NCI-H2171 (cell line): Measurements from ENCODE around the gene IL18.
"Not testable (repeated sequence)": the region's sequence is repeated elsewhere in the genome, so short reads cannot be mapped to it uniquely, and the experiment has no call there.

ENCODE experiments used
- DNase-seq: peaks from one replicate; lab custom pipeline; 2025; lab: John Stamatoyannopoulos, UW

IL18 gene

GRCh38 chr11:112163875-112164685 lies at the start of gene IL18:
IL18 (minus strand) TSS chr11:112164094; CDS start chr11:112155053, 9,041 bp downstream.
- no peak for DNase-seq

GRCh38 chr11:112212710-112213109 lies 48.8 kb upstream of the IL18 start:
- DNase-seq: no peak

DNA sequence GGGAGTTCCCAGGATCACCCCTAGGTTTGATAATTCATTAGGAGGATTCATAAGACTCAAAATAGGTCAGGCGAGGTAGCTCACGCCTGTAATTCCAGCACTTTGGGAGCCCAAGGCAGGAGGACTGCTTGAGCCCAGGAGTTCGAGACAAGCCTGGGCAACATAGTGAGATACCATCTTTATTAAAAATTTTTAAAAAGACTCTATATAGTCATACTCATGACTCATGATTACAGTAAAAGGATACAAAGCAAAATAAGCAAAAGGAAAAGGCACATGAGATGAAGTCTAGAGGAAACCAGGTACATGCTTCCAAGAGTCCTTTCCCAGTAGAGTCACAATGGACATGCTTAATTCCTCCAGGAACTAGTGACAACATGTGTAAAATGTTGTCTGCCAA lies 48.4 kb upstream of the IL18 start:
- no peak for DNase-seq

GRCh38 chr11:112211536-112211935 lies 47.6 kb upstream of the IL18 start:
- DNase-seq: no peak

- DNase-seq: no peak
Measured at GRCh38 chr11:112210890-112211289, 47.0 kb upstream of the IL18 start.

- DNase-seq: no peak
Measured at GRCh38 chr11:112206071-112206470, 42.2 kb upstream of the IL18 start.

GRCh38 chr11:112200252-112200651 lies 36.4 kb upstream of the IL18 start:
- no peak for DNase-seq

- not testable (repeated sequence) for DNase-seq
Measured at GRCh38 chr11:112199101-112199500, 35.2 kb upstream of the IL18 start.

DNA sequence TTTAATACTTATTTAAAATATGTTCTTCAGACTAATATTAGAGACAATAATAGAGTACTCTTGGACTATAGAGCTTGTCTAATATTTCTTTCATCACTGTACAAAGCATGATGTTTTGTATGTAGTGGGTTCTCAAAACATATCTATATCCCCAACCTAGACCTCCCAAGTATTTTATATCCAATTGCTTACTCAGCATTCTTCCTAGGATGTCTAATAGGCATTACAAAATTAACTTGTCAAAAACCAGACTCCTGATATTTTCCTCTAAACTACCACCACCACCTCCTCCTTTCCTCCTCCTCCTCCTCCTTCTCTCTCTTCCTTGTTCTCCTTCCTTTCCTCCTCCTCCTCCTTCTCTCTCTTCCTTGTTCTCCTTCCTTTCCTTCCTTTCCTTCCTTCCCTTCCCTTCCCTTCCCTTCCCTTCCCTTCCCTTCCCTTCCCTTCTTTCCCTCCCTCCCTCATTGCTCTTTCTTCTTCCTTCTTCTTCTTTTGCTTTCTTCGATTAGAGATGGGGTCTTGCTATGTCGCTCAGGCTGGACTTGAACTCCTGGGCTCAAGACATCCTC lies 32.7 kb upstream of the IL18 start:
- DNase-seq: no peak

DNA sequence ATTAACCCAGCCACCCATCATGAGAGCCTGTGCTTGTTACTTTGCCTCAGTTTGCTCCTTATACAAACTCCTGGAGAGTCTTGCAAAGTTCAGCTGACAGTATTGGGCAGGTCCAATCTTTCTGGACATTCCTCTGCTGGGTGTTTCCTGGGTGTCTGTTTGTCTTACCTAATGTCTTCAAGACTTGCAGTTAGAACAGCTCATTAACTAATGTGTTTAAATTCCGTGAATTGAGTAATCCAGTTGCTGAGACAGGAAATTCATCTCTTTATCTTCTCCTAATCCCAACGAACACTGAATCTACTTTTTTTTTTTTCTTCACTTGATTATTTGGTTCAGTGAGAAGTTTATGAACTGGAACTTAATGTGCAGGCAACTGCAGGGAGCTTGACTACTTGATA lies 32.1 kb upstream of the IL18 start:
- DNase-seq: no peak

- not testable (repeated sequence) for DNase-seq
Measured at GRCh38 chr11:112195113-112195512, 31.2 kb upstream of the IL18 start.

- DNase-seq: no peak
Measured at GRCh38 chr11:112186304-112186703, 22.4 kb upstream of the IL18 start.

DNA sequence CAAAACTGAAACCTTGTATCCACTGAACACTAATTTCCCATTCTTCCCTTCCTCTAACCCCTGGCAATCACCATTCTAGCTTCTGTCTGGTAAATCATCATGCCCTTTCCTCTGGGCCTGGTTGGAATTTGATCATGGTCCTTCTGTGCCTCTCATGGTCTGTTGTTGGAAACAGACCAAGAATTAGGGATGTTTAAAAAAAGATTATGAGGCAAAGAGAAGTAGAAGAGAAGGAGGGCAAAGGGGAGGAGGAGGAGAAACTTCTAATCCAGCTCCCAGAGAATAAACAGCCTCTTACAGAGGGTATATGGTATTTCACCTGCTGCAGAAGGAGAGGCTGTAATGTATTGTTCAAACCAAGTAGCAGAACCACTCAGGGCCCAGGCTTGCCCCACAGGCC lies 22.0 kb upstream of the IL18 start:
- no peak for DNase-seq

GRCh38 chr11:112182867-112183266 lies 19.0 kb upstream of the IL18 start:
- no peak for DNase-seq

- no peak for DNase-seq
Measured at GRCh38 chr11:112179601-112180000, 15.7 kb upstream of the IL18 start.

- no peak for DNase-seq
Measured at GRCh38 chr11:112178936-112179335, 15.0 kb upstream of the IL18 start.

DNA sequence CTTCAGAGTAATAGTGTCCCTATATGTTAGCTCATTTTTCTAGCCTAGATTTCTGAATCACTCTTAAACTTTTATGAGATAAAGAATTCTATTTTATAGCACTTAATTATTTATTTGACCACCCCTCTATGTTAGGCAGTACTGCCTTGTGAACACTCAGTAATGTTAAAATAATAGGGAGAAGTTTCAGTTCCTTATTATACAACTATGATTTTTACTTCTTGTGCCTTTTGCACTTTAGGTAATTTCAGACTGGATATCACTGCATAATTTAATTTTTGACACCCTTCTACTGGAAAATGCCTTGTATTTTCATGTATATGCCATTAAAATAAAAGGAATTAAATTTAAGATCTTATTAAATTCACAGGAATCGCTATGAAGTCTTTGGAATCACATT lies 14.5 kb upstream of the IL18 start:
- no peak for DNase-seq

DNA sequence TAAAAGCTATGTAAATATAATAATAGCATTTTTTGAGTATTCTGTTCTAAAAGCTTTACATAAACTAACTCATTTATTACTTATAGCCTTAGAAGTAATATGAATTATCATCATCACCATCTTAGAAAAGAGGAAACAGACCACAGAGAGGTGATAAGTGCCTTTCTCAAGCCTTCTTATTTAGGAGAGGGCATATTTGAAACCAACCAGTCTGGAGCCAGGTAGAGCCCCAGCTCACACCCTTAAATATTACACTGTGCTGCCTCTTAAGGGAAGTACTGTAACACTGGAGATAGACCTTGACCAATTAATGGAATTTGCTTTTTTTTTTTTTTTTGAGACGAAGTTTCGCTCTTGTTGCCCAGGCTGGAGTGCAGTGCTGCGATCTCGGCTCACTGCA lies 13.7 kb upstream of the IL18 start:
- no peak for DNase-seq

DNA sequence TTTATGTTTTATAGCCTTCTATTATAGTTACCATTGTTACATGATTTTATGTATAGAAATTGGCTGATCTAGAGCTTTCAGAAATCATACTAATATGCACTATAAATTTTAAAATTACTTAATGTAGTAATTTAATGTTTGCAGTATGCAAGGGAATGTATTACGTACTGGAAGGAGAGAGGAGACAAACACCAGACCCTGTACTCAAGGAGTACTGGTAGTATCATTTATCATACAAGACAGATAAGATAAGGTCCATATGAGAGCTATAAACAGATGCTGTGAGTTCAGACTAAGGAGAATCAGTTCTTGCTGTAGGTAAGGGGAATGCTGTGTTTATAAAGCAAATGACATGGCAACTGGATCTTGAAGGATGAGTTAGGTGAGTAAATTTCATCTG lies 12.2 kb upstream of the IL18 start:
- DNase-seq: no peak

- no peak for DNase-seq
Measured at GRCh38 chr11:112175599-112175952, 11.7 kb upstream of the IL18 start.

DNA sequence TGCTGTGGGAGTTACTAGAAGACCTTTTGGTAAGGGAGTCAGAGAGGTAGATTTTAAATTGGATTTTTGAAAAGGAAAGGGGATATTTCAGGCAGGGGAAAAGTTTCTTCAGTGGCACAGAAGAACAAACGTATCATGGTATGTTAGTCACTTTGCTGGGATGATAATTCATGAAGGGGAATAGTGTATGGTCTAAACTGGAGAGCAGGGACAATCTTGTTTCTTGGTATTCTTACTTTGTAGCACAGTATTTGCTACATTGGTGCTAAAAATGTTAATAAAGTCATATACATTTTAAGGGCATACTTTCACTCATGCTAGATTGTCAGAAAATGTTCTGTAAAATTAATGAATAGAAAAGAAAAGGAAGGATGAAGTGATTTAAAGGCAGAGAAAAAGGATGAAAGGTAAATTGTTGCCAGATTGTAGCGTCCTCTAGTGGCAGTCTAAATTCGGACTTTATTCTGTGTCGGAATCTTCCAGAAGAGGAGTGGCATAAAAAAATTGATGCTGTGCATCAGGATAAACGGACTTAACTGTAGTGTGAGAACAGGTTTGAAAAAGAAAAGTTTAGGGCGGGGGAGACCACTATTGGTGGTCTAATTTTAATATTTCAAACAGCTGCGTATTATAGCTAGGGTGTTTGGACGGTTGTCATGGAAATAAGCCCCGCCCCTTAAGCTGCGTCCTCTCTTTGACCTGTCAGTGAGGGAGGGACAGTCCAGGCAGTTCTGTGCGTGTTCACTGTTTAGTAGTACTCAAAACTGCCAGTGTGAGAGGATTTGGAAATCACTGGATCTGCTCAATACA lies 11.1 kb upstream of the IL18 start, which contains the start of gene BCO2:
Gene BCO2 (plus strand): TSS at position 724 of the 810 bp plus-strand sequence. CDS start 90 bp downstream, outside the sequence.
- peak; percentile 3 for DNase-seq

DNA sequence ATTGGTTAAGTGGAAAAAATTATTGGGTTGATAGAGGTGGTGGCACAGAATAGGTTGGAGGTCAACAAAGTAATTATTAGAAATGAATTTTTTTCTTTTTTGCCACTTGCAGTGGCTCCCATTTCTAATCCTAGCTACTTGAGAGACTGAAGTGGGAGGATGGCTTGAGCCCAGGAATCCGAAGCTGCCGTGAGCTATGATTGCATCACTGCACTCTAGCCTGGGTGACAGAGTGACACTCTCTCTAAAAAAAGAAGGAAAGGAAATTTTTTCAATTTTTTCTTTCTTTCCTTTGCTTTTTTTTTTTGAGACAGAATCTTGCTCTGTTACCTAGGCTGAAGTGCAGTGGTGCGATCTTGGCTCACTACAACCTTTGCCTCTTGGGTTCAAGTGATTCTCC lies 9.3 kb upstream of the IL18 start:
- DNase-seq: no peak
